ENCODE data around the gene MMADHC.

DNA sequence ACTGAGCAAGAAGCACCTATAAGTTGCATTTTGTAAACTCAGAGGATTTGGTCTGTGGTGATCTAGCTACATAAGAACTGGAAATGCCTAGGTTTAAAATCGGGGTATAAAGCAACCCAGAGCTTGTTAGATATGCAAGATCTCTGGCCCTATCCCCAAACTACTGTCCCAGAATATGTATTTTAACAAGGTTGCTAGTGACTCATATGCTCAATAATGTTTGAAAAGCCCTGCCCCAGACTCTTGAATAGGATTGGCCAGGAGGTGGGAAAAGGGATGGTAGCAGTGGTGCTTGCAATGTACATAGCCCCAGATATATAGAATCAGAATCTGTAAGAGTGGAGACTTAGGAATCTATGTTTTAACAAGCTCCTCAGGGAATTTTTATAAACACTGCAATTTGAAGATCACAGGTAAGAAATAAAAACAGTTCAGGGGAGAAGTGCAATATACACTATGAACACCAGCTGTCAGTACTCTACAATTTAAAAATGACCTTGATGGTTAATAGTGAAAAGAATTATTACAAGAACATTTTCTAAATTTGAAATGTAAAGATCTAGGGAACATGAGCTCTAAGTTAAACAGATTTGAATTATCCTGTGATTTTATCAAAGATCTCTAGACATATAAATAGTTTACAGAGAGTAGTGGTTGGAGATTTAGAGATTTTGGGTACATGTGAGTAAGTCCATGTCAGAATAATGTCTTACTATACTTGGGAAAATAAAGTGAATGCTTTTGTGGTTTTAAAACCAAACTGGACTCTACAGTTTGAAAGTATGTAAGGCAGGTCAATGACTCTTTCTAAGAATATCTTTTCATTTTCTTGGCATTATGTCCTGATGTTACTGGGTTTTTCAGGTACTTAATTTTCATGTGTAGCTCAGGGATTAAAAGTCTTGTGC, 7.7 kb upstream of the MMADHC start:
- TF ChIP-seq, protein P1, sequence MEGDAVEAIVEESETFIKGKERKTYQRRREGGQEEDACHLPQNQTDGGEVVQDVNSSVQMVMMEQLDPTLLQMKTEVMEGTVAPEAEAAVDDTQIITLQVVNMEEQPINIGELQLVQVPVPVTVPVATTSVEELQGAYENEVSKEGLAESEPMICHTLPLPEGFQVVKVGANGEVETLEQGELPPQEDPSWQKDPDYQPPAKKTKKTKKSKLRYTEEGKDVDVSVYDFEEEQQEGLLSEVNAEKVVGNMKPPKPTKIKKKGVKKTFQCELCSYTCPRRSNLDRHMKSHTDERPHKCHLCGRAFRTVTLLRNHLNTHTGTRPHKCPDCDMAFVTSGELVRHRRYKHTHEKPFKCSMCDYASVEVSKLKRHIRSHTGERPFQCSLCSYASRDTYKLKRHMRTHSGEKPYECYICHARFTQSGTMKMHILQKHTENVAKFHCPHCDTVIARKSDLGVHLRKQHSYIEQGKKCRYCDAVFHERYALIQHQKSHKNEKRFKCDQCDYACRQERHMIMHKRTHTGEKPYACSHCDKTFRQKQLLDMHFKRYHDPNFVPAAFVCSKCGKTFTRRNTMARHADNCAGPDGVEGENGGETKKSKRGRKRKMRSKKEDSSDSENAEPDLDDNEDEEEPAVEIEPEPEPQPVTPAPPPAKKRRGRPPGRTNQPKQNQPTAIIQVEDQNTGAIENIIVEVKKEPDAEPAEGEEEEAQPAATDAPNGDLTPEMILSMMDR (conservative IDR thresholded peaks at IDR 0.05; ENCODE audit: low read depth, low read length), result peak; percentile 51
- TF ChIP-seq RAD21 (IDR thresholded peaks at IDR 0.05; ENCODE audit: low read length) (peak; percentile 51), POLR2A (IDR thresholded peaks at IDR 0.05; ENCODE audit: low read depth, low read length) (no peak), MXI1 (IDR thresholded peaks at IDR 0.05; ENCODE audit: borderline replicate concordance, low read depth, low read length) (no peak), FOS (IDR thresholded peaks at IDR 0.05; ENCODE audit: low read depth, low read length) (no peak), BHLHE40 (IDR thresholded peaks at IDR 0.05; ENCODE audit: low read depth, low read length) (no peak), RFX5 (IDR thresholded peaks at IDR 0.05; ENCODE audit: low read depth, low read length) (no peak), SMC3 (IDR thresholded peaks at IDR 0.05; ENCODE audit: low read depth, low read length) (peak; percentile 46), RCOR1 (IDR thresholded peaks at IDR 0.05; ENCODE audit: insufficient replicate concordance, low read length) (no peak)
- TF ChIP-seq, protein P2, sequence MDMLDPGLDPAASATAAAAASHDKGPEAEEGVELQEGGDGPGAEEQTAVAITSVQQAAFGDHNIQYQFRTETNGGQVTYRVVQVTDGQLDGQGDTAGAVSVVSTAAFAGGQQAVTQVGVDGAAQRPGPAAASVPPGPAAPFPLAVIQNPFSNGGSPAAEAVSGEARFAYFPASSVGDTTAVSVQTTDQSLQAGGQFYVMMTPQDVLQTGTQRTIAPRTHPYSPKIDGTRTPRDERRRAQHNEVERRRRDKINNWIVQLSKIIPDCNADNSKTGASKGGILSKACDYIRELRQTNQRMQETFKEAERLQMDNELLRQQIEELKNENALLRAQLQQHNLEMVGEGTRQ (IDR thresholded peaks at IDR 0.05; ENCODE audit: low read depth, low read length), result no peak
- TF ChIP-seq, protein P3, sequence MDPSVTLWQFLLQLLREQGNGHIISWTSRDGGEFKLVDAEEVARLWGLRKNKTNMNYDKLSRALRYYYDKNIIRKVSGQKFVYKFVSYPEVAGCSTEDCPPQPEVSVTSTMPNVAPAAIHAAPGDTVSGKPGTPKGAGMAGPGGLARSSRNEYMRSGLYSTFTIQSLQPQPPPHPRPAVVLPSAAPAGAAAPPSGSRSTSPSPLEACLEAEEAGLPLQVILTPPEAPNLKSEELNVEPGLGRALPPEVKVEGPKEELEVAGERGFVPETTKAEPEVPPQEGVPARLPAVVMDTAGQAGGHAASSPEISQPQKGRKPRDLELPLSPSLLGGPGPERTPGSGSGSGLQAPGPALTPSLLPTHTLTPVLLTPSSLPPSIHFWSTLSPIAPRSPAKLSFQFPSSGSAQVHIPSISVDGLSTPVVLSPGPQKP (IDR thresholded peaks at IDR 0.05; ENCODE audit: borderline replicate concordance, low read depth, low read length), result no peak
